Measurements from ENCODE around the gene CLRN3. TPM values are rescaled to one million over a fixed set of nuclear protein-coding genes. Genes with fewer than 3 reads are reported as not detected.

The CLRN3 gene
- total RNA-seq, 1 donor from 2014 or later, result not detected

GRCh38 chr10:127921075-127921752 lies 28.5 kb upstream of the CLRN3 start:
- Histone ChIP-seq H3K9ac (ENCODE audit: low read length) (no peak overlapping the region), H3K27ac (ENCODE audit: low read depth, low read length) (no peak overlapping the region), H3K36me3 (ENCODE audit: insufficient read depth, low read length) (no peaks in the 10 kb centered on the region), H3K9me3 (ENCODE audit: insufficient read depth, low read depth, low read length) (no peaks in the 10 kb centered on the region), H3K79me2 (ENCODE audit: insufficient read depth, low read length) (peaks cover 41% of the 10 kb centered on the region), H2AFZ (ENCODE audit: low read depth, low read length) (no peak overlapping the region), H4K20me1 (ENCODE audit: insufficient read depth, low read length) (no peaks in the 10 kb centered on the region), H3K4me1 (ENCODE audit: insufficient read depth, low read length) (peaks cover 40% of the 10 kb centered on the region), H3K4me3 (ENCODE audit: insufficient read depth, low read depth, low read length) (no peak overlapping the region), H3K27me3 (ENCODE audit: insufficient read depth, low read length) (no peaks in the 10 kb centered on the region), H3K4me2 (ENCODE audit: low read length) (no peak overlapping the region)
- DNase-seq (ENCODE audit: low read depth) (no peak), FAIRE-seq (no peak)
- Mint-ChIP-seq H3K9me3 (ENCODE audit: unreplicated experiment) (peaks cover under 1% of the 10 kb centered on the region), H3K27me3 (ENCODE audit: low read depth, unreplicated experiment) (no peaks in the 10 kb centered on the region), H3K4me1 (ENCODE audit: low read depth, unreplicated experiment) (peaks cover 57% of the 10 kb centered on the region), H3K4me3 (ENCODE audit: unreplicated experiment) (no peak overlapping the region), H3K36me3 (ENCODE audit: low read depth, unreplicated experiment) (peaks cover 8% of the 10 kb centered on the region), H3K27ac (ENCODE audit: unreplicated experiment) (peak overlapping the region; percentile 18)
- TF ChIP-seq, protein P1, sequence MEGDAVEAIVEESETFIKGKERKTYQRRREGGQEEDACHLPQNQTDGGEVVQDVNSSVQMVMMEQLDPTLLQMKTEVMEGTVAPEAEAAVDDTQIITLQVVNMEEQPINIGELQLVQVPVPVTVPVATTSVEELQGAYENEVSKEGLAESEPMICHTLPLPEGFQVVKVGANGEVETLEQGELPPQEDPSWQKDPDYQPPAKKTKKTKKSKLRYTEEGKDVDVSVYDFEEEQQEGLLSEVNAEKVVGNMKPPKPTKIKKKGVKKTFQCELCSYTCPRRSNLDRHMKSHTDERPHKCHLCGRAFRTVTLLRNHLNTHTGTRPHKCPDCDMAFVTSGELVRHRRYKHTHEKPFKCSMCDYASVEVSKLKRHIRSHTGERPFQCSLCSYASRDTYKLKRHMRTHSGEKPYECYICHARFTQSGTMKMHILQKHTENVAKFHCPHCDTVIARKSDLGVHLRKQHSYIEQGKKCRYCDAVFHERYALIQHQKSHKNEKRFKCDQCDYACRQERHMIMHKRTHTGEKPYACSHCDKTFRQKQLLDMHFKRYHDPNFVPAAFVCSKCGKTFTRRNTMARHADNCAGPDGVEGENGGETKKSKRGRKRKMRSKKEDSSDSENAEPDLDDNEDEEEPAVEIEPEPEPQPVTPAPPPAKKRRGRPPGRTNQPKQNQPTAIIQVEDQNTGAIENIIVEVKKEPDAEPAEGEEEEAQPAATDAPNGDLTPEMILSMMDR (IDR thresholded peaks at IDR 0.05; ENCODE audit: insufficient read depth, low read depth, low read length), result no peak
- TF ChIP-seq EZH2 (IDR thresholded peaks at IDR 0.05; ENCODE audit: insufficient read depth, low read length), result no peak

DNA sequence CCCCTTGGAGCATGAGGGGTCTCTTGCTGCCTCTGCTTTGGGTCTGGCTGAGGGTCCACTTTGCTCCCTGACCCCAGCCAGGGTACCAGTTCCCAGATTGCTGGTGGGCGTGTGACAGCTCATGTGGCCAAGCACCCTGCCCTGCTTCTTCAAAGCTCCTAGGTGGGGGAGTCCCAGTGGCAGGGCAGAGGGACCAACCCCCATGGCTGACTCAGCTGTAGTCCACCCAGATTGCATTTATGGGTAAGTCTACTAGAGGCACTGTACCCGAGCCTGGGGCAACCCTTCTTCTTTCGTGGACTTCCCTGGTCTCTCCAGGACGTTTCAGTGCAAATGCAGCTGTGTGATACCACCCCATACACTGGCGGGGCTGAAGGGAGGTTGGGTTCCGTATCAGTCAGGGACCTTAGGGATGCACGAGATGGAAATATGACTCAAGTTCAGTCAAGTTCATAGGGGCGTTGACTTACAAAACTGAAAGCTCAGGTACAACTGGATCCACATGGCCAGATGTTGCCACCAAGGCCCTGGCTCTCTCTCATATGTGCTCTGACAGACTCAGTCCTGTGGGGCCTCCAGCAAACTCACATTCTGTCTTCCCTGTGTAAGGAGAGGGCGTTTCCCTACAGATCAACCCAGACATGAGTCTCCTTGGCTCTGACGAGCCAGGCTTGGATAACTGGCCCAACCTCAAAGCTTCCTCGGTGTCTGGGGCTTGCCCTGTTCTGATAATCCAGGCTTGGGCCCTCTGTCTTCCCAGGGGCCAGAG lies 27.7 kb upstream of the CLRN3 start:
- H3K27ac ChIP-seq (ENCODE audit: low read depth, low read length), result peak overlapping the region; percentile 49
- H3K27me3 ChIP-seq (ENCODE audit: insufficient read depth, low read length), result no peaks in the 10 kb centered on the region
- no peaks in the 10 kb centered on the region for H4K20me1 ChIP-seq (ENCODE audit: insufficient read depth, low read length)
- peak overlapping the region; percentile 18 for H3K27ac Mint-ChIP-seq (ENCODE audit: unreplicated experiment)
- no peaks in the 10 kb centered on the region for H3K27me3 Mint-ChIP-seq (ENCODE audit: low read depth, unreplicated experiment)
- H3K9ac ChIP-seq (ENCODE audit: low read length), result no peak overlapping the region
- no peak overlapping the region for H3K4me3 Mint-ChIP-seq (ENCODE audit: unreplicated experiment)
- no peak for FAIRE-seq
- peaks cover 50% of the 10 kb centered on the region for H3K4me1 Mint-ChIP-seq (ENCODE audit: low read depth, unreplicated experiment)
- H3K4me3 ChIP-seq (ENCODE audit: insufficient read depth, low read depth, low read length), result no peak overlapping the region
- TF ChIP-seq EZH2 (IDR thresholded peaks at IDR 0.05; ENCODE audit: insufficient read depth, low read length), result no peak
- TF ChIP-seq, protein P1 (IDR thresholded peaks at IDR 0.05; ENCODE audit: insufficient read depth, low read depth, low read length), result no peak
- peaks cover 35% of the 10 kb centered on the region for H3K4me1 ChIP-seq (ENCODE audit: insufficient read depth, low read length)
- no peak overlapping the region for H2AFZ ChIP-seq (ENCODE audit: low read depth, low read length)
- peak overlapping the region; percentile 45 for H3K4me2 ChIP-seq (ENCODE audit: low read length)
- peaks cover 12% of the 10 kb centered on the region for H3K36me3 Mint-ChIP-seq (ENCODE audit: low read depth, unreplicated experiment)
- DNase-seq (ENCODE audit: low read depth), result no peak
- H3K79me2 ChIP-seq (ENCODE audit: insufficient read depth, low read length), result peaks cover 39% of the 10 kb centered on the region
- H3K36me3 ChIP-seq (ENCODE audit: insufficient read depth, low read length), result no peaks in the 10 kb centered on the region
- H3K9me3 Mint-ChIP-seq (ENCODE audit: unreplicated experiment), result no peaks in the 10 kb centered on the region
- H3K9me3 ChIP-seq (ENCODE audit: insufficient read depth, low read depth, low read length), result no peaks in the 10 kb centered on the region

All from astrocyte (in vitro differentiated cells and primary cell).